GM12878 (cell line): ENCODE results near the gene ICA1. TPM values are rescaled to one million over a fixed set of nuclear protein-coding genes. Genes with fewer than 3 reads are reported as not detected.

Source experiments
- BMI1 ChIP-seq: fragments of 450-650 bp; IDR thresholded peaks from 2 replicates; pipeline ENCODE4 v1.6.1; 2016; ENCODE audit warnings: mild to moderate bottlenecking, moderate library complexity, borderline replicate concordance
- CEBPZ ChIP-seq: fragments of 150-350 bp; IDR thresholded peaks from 2 replicates; pipeline ENCODE4 v1.6.1; 2016; ENCODE audit warnings: low read depth, low read length
- CREM ChIP-seq: IDR thresholded peaks from 2 replicates; pipeline ENCODE4 v1.6.1; 2014; ENCODE audit warnings: antibody characterized with exemption, low read depth
- HDAC2 ChIP-seq: fragments of 200-600 bp; sonication (generic); IDR thresholded peaks from 2 replicates; pipeline ENCODE4 v1.6.1; 2017
- MXI1 ChIP-seq: fragments of 150-350 bp; IDR thresholded peaks from 2 replicates; pipeline ENCODE4 v1.6.1; 2011; ENCODE audit warnings: low read depth, mild to moderate bottlenecking, inconsistent platforms, low read length, improper control_type of control experiment
- NR2C1 ChIP-seq: fragments of 450-650 bp; IDR thresholded peaks from 2 replicates; pipeline ENCODE4 v1.6.1; 2017; ENCODE audit warnings: antibody characterized with exemption, mild to moderate bottlenecking, moderate library complexity
- ZBTB11 ChIP-seq: fragments of 450-650 bp; formaldehyde crosslinking; IDR thresholded peaks from 2 replicates; pipeline ENCODE4 v1.5.0; 2022; ENCODE audit warnings: mild to moderate bottlenecking, missing genetic modification characterization
- ZNF384 ChIP-seq: IDR thresholded peaks from 2 replicates; pipeline ENCODE4 v1.6.1; 2012; ENCODE audit warnings: low read depth, mild to moderate bottlenecking, low read length, improper control_type of control experiment, borderline replicate concordance
- polyA plus RNA-seq, 11 experiments: library from polyadenylated mRNA; depleted of rRNA in 4 of 11; unstranded in 6 of 11; stranded (reverse) in 5 of 11; fragments of >200 nt; fragmentation: Nextera tagmentation in 4 of 11; fragmentation: Illumina TruSeq in 1 of 11; extraction: Ambion mirVana in 4 of 11; extraction: Trizol in 1 of 11; gene quantifications; 1 replicate in 1 of 11; 2 replicates in 10 of 11; pipeline versions ENCODE4 v1.2.1 to v1.2.3, GENCODE V29; 2011 to 2016; ENCODE audit warnings: inconsistent platforms in 2 of 11, missing spikeins in 2 of 11, low read depth in 1 of 11
- total RNA-seq, 4 experiments: library from RNA; depleted of rRNA in 3 of 4; stranded (reverse); fragments of >200 nt in 3 of 4; fragmentation: Illumina TruSeq in 1 of 4; extraction: Trizol in 1 of 4; gene quantifications; 2 replicates each; pipeline versions ENCODE4 v1.2.1 to v1.2.3, GENCODE V29; 2013 to 2021

The ICA1 gene
- total and polyA plus RNA-seq, 10 of the 15 experiments (the other 5 are each of a cell fraction or from before 2014, with no cell fraction given), result 1.3 to 35.1 (median 3.3) TPM

- TF ChIP-seq CEBPZ (no peak), ZBTB11 (CRISPR knock-in tag) (no peak), NR2C1 (no peak), ZNF384 (no peak), MXI1 (no peak), HDAC2 (no peak), BMI1 (no peak), CREM (no peak)
Observed at GRCh38 chr7:8152489-8153192, 109.3 kb downstream of the ICA1 start (continued).
